ENCODE measurements around the gene CCDC88B.

CCDC88B gene

DNA sequence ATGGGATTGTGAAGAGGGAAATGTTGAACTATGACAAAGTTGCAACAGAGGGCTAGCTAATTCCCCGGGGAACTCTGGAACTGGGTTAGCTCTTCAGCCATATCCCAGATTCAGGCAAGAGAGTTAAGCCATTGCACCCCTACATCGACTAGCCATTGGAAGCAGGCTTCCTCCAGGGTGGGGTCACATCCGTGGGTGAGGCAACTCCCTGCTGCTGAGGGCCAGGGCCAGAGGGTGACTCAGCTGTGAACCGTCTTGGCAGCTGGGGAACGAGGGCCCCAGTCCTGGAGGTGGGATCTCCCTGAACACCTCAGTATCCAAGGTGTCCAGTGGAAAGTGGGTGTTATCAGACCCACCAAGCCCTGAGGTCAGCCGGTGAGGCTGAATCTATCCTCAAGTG lies 60.1 kb downstream of the CCDC88B start:
- no peak overlapping the region for H3K4me3 Mint-ChIP-seq
- peaks cover 7% of the 10 kb centered on the region for H3K27me3 Mint-ChIP-seq
- H3K36me3 Mint-ChIP-seq (ENCODE audit: low read depth): no peaks in the 10 kb centered on the region
- H3K27ac Mint-ChIP-seq: no peak overlapping the region
- no peaks in the 10 kb centered on the region for H3K4me1 Mint-ChIP-seq
- ATAC-seq: no peak
- no peak for DNase-seq
- H3K9me3 Mint-ChIP-seq: no peaks in the 10 kb centered on the region

DNA sequence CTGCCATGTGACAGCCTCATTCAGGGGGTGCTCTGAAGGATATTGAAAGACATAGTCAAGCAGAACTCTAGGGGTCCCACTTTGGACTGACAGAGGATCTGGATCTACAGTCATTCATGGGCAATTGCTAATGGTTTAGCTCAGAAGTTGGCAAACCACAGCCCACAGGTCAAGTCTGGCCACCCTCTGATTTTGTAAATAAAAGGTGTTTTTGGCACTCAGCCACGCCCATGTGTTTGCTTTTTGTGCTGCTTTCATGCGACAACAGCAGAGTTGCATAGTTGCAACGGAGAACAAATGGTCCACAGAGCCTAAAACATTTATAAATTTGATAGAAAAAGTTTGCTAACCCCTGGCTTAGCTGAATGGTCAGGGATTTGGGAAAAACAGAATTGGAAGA lies 60.7 kb downstream of the CCDC88B start:
- DNase-seq (no peak), ATAC-seq (no peak)
- no peaks in the 10 kb centered on the region for H3K36me3 Mint-ChIP-seq (ENCODE audit: low read depth)
- no peaks in the 10 kb centered on the region for H3K9me3 Mint-ChIP-seq
- H3K27ac Mint-ChIP-seq: no peak overlapping the region
- H3K4me3 Mint-ChIP-seq: no peak overlapping the region
- no peaks in the 10 kb centered on the region for H3K4me1 Mint-ChIP-seq
- peaks cover 7% of the 10 kb centered on the region for H3K27me3 Mint-ChIP-seq

DNA sequence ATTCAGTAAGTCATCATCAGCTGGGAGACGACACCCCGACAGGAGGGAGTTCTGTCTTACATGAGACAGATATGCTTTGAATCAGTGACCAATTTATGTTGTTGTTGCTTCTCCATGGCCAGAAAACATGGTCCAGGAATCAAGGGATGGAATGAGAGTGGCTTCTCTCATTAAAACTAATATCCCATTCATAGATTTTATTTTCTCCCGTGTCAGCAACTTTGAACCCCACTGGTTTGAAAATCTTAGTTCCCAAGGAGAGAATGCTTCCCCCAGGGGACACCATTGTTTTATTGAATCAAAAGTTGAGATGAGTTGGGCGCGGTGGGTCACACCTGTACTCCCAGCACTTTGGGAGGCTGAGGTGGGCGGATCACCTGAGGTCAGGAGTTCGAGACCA lies 61.8 kb downstream of the CCDC88B start:
- H3K4me3 Mint-ChIP-seq: no peak overlapping the region

DNA sequence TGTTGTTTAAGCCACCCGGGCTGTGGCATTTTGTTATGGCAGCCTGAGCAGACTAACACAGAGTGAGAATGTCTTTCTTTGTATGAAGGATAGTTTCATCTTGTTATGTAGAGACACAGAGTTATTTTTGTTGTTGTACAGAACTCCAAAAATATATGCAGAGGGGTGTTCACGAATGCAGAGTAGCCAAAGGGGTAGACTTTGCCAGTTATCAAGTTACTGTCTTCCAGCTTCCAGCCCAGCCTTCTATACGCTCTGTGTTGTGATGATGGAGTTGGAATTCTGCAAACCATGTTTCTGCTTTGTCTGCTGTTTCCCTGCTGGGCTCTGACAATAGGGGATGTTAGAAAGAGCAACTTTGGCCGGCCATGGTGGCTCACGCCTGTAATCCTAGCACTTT lies 63.1 kb downstream of the CCDC88B start:
- ATAC-seq (no peak), DNase-seq (no peak)
- H3K4me1 Mint-ChIP-seq: no peaks in the 10 kb centered on the region
- no peaks in the 10 kb centered on the region for H3K36me3 Mint-ChIP-seq (ENCODE audit: low read depth)
- no peak overlapping the region for H3K27ac Mint-ChIP-seq
- no peak overlapping the region for H3K4me3 Mint-ChIP-seq
- peaks cover 7% of the 10 kb centered on the region for H3K27me3 Mint-ChIP-seq
- no peaks in the 10 kb centered on the region for H3K9me3 Mint-ChIP-seq

More for the DNA sequence above, 61.8 kb downstream of the CCDC88B start:
- peaks cover 7% of the 10 kb centered on the region for H3K27me3 Mint-ChIP-seq
- DNase-seq (no peak), ATAC-seq (no peak)
- H3K36me3 Mint-ChIP-seq (ENCODE audit: low read depth): no peaks in the 10 kb centered on the region
- no peaks in the 10 kb centered on the region for H3K9me3 Mint-ChIP-seq
- no peak overlapping the region for H3K27ac Mint-ChIP-seq
- no peaks in the 10 kb centered on the region for H3K4me1 Mint-ChIP-seq

DNA sequence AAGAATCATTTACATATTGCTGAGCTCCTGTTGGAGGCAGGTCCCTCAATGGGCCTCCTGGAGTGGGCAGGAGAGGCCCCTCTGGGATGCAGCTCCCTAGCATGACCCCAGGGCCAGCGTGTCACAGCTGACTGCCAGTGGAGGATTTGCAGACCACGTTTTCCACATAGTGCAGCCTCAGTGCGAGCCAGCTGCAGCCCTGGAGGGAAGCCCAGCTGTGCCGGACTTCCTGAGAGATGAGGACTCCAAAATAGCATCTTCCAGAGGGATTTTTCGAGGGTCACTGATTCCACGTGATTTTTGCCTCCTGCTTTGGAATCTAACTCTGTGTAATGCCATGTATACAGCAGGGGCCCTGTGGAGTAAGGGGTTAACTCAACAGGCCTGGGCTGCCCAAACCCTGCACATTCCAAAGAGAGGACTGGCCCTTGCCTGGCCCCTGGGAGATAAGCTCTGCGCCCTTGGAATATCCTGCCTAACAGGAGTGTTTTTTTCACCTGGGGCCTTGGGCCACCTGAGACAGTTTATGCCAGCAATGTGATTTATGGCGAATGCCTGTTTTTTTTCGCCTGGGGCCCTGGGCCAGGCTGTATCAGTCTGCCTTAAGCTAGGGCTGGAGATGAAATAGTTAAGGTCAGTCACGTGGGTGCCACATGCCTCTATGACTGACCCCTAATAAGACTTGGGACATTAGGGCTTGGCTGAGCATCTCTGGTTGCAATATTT lies 66.4 kb downstream of the CCDC88B start:
- Mint-ChIP-seq H3K4me3 (no peak overlapping the region), H3K4me1 (no peaks in the 10 kb centered on the region), H3K9me3 (no peaks in the 10 kb centered on the region), H3K36me3 (ENCODE audit: low read depth) (no peaks in the 10 kb centered on the region), H3K27me3 (peaks cover 7% of the 10 kb centered on the region), H3K27ac (no peak overlapping the region)
- DNase-seq (no peak), ATAC-seq (no peak)
